Erythroblast (primary cell): ENCODE measurements around the gene EDARADD.
"Not testable (repeated sequence)": the region's sequence is repeated elsewhere in the genome, so short reads cannot be mapped to it uniquely, and the experiment has no call there.

Source experiments
- DNase-seq, 2 experiments: peaks; one replicate each; lab custom pipeline; 2025; lab: John Stamatoyannopoulos, UW
- GATA1 ChIP-seq: IDR thresholded peaks from 2 replicates; pipeline ENCODE4 v1.6.1; 2011; ENCODE audit warnings: low read depth, mild to moderate bottlenecking, control low read depth, low read length, moderate library complexity
- POLR2A ChIP-seq: IDR thresholded peaks from 2 replicates; pipeline ENCODE4 v1.6.1; 2011; ENCODE audit warnings: mild to moderate bottlenecking, low read length

The EDARADD gene

DNA sequence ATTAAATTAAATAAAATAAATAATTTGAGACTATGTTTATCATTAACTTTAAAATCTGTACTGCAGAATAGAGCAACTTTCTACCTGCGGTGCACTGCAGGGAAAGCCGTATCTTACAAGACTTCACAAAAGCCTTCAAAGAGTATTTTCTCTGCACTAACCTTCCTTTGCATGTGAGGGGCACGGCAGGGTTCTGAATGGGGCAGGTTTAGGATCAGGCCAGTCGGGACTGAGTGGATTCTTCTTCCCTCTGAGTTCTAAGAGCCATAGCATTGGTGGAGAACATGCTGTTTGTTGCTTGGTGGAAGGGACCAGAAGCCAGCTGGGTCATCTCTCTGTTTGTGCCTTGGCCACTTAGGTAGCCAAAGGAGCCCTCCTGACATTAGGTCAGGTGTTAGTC is 74.5 kb downstream of the EDARADD start:
- DNase-seq, result no peak
- TF ChIP-seq GATA1 (no peak), POLR2A (no peak)

GRCh38 chr1:236469466-236469865 is 75.4 kb downstream of the EDARADD start:
- TF ChIP-seq GATA1 (no peak), POLR2A (no peak)
- DNase-seq, result no peak

GRCh38 chr1:236471096-236471495 is 77.0 kb downstream of the EDARADD start:
- TF ChIP-seq GATA1 (no peak), POLR2A (no peak)
- DNase-seq, result no peak

GRCh38 chr1:236471653-236472052 is 77.6 kb downstream of the EDARADD start:
- no peak for TF ChIP-seq GATA1
- no peak for TF ChIP-seq POLR2A
- DNase-seq, result no peak

DNA sequence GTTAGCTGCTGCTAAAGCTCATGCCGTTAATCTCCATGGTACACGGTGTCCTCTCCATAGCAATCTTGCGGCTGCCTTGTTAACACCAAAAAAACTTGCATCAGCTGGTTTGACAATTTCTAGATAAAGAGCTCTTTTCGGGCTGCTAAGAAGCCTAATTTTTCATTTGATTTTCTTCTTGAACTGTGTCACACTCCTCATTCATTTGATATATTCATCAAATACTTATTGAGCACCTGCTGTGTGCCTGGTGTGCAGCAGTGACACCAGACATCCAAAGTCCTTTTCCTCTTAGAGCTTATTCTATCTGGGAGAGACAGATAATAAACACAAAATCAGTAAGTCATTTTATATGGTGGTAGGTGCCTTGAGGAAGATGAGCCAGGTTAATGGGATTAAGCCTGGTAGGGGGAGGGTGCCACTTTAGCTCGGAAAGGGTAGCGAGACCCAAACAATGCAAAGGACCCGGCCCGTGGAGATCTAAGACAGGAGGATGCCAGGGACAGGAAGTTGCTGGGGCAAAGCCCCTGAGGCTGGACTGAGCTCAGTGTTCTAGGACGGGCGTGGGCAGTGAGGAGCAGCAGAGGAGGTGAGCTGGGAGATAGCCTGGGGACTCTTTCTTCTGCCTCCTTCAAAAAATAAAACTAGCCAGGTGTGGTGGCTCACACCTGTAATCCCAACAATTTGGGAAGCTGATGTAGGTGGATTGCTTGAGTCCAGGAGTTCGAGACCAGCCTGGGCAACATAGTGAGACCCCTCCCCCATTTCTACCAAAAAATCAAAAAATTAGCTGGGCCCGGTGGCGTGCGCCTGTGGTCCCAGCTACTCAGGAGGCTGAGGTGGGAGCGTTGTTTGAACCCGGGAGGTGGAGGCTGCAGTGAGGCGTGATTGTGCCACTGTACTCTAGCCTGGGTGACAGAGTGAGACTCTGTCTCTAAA is 79.0 kb downstream of the EDARADD start:
- no peak for TF ChIP-seq POLR2A
- TF ChIP-seq GATA1, result no peak
- no peak for DNase-seq

DNA sequence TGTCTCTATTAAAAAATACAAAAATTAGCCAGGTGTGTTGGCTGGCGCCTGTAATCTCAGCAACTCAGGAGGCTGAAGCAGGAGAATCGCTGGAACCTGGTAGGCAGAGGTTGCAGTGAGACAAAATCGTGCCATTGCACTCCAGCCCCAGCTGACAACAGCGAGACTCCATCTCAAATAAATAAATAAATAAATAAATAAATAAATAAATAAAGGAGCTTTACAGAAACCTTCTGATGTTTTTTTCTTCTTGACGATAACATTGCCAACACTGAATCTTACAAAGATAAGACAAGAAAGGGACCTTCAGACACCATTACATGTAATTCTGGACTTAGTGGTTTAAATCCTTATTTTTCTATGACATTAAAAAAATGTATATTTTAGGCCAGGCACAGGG is 81.9 kb downstream of the EDARADD start:
- TF ChIP-seq POLR2A (no peak), GATA1 (no peak)
- DNase-seq, result no peak

DNA sequence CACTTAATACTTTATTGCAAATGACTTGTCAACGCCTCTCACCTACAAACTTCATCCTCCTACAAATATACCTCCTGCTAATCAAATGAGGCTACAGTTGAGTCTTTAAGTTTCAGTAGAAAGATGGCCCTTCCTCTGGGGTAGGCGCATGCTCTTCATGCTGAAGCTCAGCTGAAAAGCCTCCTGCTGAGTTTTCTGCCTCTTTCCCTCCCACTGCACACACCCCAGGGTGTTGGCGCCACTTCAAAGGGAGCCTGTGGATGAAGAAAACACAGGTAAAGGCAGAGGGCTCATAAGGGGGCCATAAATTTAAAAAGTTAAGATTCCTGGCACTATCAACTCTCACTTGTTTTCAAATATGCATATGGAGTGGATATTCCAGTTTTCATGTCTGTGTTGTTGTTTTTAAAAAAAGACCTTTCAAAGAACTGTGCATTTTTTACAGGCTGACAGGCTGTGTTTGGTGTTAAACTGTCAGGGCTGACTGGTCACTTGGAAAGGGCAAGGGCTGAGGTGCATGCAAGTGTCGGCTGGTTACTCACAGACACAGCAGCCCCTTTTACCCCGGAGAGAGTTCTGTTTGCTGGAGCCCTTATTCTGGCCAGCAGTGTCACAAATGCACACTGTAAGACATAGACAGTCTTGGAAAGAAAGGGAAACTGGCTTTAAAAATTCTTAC is 86.8 kb downstream of the EDARADD start:
- no peak for TF ChIP-seq GATA1
- no peak for DNase-seq

- DNase-seq, result no peak
- TF ChIP-seq POLR2A (no peak), GATA1 (no peak)
Measured at GRCh38 chr1:236484310-236484971, 90.4 kb downstream of the EDARADD start.

DNA sequence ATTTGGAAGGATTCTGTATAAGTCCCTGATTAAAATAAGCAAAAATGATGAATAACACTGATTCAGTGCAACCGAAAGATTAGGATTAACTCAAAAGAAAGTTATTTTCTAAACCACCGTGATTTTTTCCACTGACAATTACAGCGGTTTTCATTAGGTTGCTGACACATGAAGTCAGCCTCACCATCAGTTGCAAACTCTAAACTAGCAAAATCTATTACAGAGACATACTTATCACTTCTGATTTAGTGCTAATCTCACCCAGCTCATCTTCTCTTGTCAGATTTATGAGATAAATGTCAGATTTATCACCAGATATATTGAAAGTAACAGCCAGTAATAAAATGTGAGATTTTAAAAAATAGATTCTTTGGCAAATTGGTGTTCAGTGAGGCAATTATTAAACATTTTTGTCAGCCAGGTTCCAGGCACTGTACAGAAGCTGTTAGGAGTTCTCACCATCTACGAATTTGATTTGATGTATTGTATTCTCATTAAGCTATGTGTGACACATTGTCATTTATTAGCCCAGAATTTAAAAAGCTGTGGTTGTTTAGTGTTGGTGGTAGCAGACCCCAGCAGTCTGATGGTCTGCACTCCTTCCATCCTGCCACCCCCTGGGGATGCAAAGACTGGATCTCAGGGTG is 92.4 kb downstream of the EDARADD start:
- TF ChIP-seq POLR2A (no peak), GATA1 (no peak)
- DNase-seq, result no peak

- DNase-seq, result not testable (repeated sequence)
Measured at GRCh38 chr1:236489161-236489560, 95.1 kb downstream of the EDARADD start.

DNA sequence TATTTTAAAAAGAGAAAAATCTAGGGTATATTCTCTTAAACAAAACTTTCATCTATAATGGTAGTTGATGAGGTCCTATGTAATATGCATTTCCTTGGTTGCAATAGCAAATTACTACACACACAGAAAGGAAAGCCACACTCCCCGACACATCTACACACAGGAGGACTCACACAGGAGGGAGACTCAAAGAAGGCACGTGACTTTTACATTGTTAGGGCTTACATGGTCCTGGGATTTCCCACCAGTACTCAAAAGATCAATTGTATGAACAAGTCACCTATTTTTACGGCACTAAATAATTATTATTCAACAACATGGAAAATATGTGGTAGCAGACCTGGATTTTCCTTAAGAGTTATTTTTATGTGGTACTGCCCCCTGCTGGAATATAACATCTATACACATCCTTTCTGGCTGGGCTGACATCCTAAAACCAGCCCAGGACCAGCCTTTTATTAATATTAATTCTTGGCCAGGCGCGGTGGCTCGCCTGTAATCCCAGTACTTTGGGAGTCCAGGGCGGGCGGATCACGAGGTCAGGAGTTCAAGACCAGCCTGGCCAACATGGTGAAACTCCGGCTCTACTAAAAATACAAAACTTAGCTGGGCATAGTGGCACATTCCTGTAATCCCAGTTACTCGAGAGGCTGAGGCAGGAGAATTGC is 95.8 kb downstream of the EDARADD start:
- peak; percentile 54 to 72 for DNase-seq
- TF ChIP-seq POLR2A (no peak), GATA1 (no peak)

- TF ChIP-seq POLR2A (no peak), GATA1 (no peak)
- DNase-seq, result no peak
Measured at GRCh38 chr1:236491469-236492136, 97.5 kb downstream of the EDARADD start.
